Measurements from ENCODE around the gene FRRS1.

The FRRS1 gene

DNA sequence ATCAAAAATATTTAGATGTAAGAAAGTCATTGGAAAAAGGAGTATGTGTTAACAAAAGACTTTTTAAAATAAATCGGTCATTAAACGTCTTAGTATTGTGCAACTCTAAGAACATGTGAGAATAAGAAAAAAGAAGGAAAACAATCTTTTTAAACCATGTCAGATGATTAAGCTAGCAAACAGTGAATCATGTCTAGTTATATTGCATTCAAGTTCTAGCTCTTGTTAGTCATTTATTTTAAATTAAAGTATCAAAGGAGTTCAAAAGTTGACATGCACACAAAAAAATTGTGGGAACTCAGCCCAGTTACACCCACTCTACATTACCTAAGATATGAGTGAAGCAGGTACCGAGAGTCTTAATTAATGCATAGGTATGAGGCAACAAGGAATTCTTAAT is 9.8 kb downstream of the FRRS1 start:
- Mint-ChIP-seq H3K9me3 (peaks cover 12% of the 10 kb centered on the region), H3K36me3 (ENCODE audit: low read depth) (peaks cover 4% of the 10 kb centered on the region), H3K27ac (no peak overlapping the region), H3K27me3 (no peaks in the 10 kb centered on the region), H3K4me1 (ENCODE audit: low read depth) (peaks cover 29% of the 10 kb centered on the region), H3K4me3 (no peak overlapping the region)

DNA sequence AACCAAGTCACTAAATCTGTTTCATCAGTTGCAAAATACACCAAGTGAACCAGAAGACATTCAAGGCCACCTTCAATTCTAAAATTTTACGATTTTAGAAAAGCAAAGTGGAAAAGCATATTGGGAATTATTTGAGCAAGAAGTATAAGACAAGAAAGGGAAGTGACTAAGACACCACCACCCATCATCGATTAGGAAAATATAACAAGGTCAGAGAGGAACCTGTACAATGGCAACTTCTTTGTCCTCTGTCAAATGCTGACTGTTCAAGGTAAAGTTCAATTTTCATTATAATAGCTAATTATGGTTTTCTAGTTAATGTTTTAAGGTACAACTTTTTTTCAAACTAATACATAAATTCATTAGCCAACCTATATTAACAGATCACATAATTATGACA is 10.8 kb downstream of the FRRS1 start:
- H3K9me3 Mint-ChIP-seq: peaks cover 12% of the 10 kb centered on the region
- no peak overlapping the region for H3K4me3 Mint-ChIP-seq
- no peaks in the 10 kb centered on the region for H3K27me3 Mint-ChIP-seq
- no peak overlapping the region for H3K27ac Mint-ChIP-seq
- peaks cover 37% of the 10 kb centered on the region for H3K4me1 Mint-ChIP-seq (ENCODE audit: low read depth)
- H3K36me3 Mint-ChIP-seq (ENCODE audit: low read depth): peaks cover 4% of the 10 kb centered on the region

DNA sequence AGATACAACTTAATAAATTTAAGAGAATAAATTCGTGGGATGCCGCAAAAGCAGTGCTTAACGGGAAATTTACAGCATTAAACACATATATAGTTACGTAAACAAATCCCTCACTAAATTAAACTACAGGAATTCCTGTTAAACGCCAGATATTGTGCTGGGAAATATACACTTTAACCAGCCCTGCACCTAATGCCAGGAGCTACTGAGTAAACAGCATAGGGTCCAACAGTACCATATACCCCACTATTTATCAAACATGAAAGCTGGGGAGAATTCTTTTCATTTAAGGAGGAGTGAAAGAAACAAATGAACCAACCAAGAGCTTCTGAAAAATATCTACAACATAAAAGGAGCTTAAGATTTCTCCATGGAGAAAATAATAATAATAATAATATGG is 11.7 kb downstream of the FRRS1 start:
- H3K4me3 Mint-ChIP-seq: no peak overlapping the region
- peaks cover 45% of the 10 kb centered on the region for H3K4me1 Mint-ChIP-seq (ENCODE audit: low read depth)
- H3K9me3 Mint-ChIP-seq: peaks cover 12% of the 10 kb centered on the region
- H3K27me3 Mint-ChIP-seq: no peaks in the 10 kb centered on the region
- no peak overlapping the region for H3K27ac Mint-ChIP-seq
- peaks cover 4% of the 10 kb centered on the region for H3K36me3 Mint-ChIP-seq (ENCODE audit: low read depth)

DNA sequence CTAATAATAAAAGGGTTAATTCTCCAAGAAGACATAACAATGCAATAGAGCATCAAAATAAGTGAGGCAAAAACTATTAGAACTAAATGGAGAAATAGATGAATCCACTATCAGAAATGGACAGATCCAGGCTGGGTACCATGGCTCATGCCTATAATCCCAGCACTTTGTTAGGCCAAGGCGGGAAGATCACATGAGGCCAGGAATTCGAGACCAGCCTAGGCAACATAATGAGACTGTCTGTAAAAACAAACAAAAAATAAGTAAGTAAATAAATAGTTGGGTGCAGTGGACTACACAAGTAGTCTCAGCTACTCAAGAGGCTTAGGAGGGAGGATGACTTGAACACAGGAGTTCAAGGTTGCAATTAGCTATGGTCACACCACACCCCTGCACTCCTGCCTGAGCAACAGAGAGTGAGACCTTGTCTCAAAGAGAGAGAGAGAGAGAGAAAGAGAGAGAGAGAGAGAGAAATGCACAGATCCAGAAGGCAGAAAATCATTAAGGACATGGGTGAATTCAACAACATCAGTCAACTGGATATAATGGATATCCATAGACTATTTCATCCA is 12.3 kb downstream of the FRRS1 start:
- Mint-ChIP-seq H3K36me3 (ENCODE audit: low read depth) (peaks cover 4% of the 10 kb centered on the region), H3K9me3 (peaks cover 7% of the 10 kb centered on the region), H3K27me3 (no peaks in the 10 kb centered on the region), H3K4me3 (no peak overlapping the region), H3K27ac (no peak overlapping the region), H3K4me1 (ENCODE audit: low read depth) (peaks cover 45% of the 10 kb centered on the region)

DNA sequence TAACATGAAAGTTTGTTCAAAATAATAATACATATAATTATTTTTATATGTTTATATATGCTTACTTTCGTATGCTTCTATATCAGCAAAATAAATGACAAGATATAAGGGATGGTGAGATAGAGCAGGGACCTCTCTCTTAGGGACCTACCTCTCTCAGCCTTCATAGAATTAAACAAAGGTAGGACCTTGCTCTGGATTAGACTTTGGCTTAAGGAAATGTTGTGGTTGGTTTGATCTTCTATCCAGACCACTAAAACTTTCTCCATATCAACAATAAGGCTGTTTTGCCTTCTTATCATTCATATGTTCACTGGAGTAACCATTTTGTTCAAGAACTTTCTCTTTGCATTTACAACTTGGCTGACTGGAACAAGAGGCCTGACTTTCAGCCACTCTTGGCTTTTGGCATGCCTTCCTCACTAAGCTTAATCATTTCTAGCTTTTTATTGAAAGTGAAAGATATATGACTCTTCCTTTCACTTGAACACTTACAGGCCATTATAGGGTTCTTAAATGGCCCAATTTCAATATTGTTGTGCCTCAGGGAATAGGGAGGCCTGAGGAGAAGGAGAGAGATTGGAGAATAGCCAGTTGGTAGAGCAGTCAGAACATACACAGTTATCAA is 14.4 kb downstream of the FRRS1 start:
- Mint-ChIP-seq H3K4me1 (ENCODE audit: low read depth) (peaks cover 30% of the 10 kb centered on the region), H3K36me3 (ENCODE audit: low read depth) (peaks cover 4% of the 10 kb centered on the region), H3K27ac (peak overlapping the region; percentile 71), H3K27me3 (no peaks in the 10 kb centered on the region), H3K4me3 (peak overlapping the region; percentile 39), H3K9me3 (peaks cover 4% of the 10 kb centered on the region)

DNA sequence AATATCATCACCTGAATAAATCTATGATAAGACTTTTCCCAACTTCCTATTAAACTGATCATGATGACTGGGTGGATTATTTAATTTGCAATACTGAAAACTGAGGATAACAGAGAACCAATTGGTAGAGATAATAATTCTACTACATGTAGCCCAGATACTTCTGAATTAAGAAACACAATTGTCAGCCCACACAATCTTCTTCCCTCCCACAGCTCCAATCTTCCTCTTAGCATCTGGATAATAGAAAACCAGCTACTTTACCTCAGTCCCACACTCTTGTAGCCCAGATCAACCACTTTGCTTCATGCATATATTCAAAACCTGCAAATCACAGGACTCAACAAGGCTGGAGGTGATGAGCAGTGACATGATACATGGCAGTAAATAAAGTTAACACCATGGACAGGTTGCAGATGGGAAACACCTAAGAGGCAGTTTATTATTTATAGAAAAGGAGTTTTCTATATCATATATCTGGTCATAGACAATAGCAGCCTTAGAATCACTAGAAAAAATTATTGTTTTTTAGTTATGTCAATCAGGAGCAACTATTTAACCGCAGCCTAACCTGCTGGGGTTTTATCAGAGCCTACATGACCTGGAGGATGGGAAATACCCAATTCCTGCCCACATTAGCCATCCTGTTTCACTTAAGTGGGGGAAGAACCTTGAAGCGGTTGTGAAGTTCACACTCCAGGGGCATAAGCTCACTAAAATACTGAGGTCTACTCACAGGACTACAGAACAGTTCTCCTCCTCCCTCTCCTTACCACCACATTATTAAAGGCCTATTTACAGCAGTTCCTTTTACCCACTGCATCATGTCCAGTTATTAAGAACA is 16.7 kb downstream of the FRRS1 start:
- Mint-ChIP-seq H3K4me3 (no peak overlapping the region), H3K36me3 (ENCODE audit: low read depth) (peaks cover 4% of the 10 kb centered on the region), H3K9me3 (peaks cover 4% of the 10 kb centered on the region), H3K4me1 (ENCODE audit: low read depth) (peaks cover 30% of the 10 kb centered on the region), H3K27ac (no peak overlapping the region), H3K27me3 (no peaks in the 10 kb centered on the region)

DNA sequence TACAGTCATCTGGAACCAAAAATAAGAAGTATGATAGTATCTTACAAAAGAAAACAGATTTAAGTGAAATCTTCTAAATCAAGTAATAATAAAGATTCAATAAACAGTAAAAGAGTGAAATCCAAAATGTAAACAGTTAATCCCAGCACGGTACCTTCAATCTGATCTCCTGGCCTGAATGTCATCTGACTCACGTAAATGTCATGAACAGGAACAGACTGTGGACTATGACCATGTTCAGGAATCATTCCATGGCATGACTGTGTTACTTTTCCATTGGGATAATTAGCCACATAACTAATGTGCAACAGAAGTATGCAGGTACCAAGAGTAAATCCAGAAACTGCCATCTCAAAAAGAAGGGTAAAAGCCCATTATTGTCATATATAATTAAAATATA is 18.0 kb downstream of the FRRS1 start:
- no peak overlapping the region for H3K27ac Mint-ChIP-seq
- H3K27me3 Mint-ChIP-seq: no peaks in the 10 kb centered on the region
- H3K4me3 Mint-ChIP-seq: no peak overlapping the region
- peaks cover 4% of the 10 kb centered on the region for H3K36me3 Mint-ChIP-seq (ENCODE audit: low read depth)
- peaks cover 30% of the 10 kb centered on the region for H3K4me1 Mint-ChIP-seq (ENCODE audit: low read depth)
- peaks cover 4% of the 10 kb centered on the region for H3K9me3 Mint-ChIP-seq

DNA sequence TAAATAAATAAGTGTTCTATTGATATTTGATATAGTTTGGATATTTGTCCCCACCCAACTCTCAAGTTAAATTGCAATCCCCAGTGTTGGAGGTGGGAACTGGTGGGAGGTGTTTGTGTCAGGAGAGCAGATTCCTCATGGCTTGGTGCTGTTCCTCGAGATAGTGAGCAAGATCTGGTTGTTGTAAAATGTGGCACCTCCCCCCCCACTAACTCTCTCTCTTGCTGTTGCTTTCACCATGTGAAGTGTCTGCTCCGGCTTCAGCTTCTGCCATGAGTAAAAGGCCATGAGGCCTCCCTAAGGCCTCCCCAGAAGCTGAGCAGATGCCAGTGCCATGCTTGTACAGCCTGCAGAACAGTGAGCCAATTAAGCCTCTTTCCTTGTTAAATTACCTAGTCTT is 20.8 kb downstream of the FRRS1 start:
- no peaks in the 10 kb centered on the region for H3K36me3 Mint-ChIP-seq (ENCODE audit: low read depth)
- no peak overlapping the region for H3K27ac Mint-ChIP-seq
- no peaks in the 10 kb centered on the region for H3K9me3 Mint-ChIP-seq
- H3K27me3 Mint-ChIP-seq: no peaks in the 10 kb centered on the region
- H3K4me1 Mint-ChIP-seq (ENCODE audit: low read depth): peaks cover 12% of the 10 kb centered on the region
- H3K4me3 Mint-ChIP-seq: no peak overlapping the region

DNA sequence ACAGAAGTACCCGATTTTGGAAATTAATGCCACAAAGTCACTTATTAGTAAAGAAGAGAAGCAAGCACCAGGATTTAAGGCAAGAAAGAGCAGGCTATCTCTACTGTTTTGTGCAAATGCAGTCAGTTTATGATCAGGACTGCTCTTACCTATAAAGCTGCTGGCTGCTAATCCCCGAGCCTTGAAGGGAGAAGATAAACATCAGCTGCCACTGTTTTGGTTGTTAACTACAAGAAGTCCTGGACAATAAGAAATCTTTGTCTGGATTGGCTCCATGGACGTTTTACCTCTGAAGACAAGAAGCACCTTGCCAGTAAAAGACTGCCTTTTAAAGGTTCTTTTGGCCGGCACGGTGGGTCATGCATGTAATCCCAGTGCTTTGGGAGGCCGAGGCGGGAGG is 21.4 kb downstream of the FRRS1 start:
- H3K27me3 Mint-ChIP-seq: no peaks in the 10 kb centered on the region
- no peak overlapping the region for H3K4me3 Mint-ChIP-seq
- peaks cover 6% of the 10 kb centered on the region for H3K4me1 Mint-ChIP-seq (ENCODE audit: low read depth)
- H3K27ac Mint-ChIP-seq: no peak overlapping the region
- no peaks in the 10 kb centered on the region for H3K9me3 Mint-ChIP-seq
- H3K36me3 Mint-ChIP-seq (ENCODE audit: low read depth): no peaks in the 10 kb centered on the region

DNA sequence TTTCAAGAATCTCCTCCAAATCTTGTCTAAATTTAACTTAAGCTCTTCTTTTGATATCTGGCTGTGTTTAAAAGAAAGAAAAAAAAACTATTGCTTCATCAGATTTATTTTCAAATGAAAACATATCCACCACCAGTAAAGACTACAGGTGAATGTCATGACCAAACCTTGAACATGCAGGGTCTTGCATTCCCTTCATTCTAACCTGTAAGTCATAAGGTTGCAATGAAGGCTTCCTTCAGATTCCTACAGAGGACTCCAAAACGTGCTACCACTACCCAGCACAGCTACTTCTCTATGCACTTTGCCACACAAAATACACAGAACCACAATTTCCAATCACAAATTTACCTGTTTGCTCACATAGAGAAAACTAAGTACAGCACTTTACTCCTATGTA is 26.3 kb downstream of the FRRS1 start:
- Mint-ChIP-seq H3K4me1 (ENCODE audit: low read depth) (no peaks in the 10 kb centered on the region), H3K4me3 (no peak overlapping the region), H3K27me3 (no peaks in the 10 kb centered on the region), H3K27ac (no peak overlapping the region), H3K9me3 (no peaks in the 10 kb centered on the region), H3K36me3 (ENCODE audit: low read depth) (no peaks in the 10 kb centered on the region)

DNA sequence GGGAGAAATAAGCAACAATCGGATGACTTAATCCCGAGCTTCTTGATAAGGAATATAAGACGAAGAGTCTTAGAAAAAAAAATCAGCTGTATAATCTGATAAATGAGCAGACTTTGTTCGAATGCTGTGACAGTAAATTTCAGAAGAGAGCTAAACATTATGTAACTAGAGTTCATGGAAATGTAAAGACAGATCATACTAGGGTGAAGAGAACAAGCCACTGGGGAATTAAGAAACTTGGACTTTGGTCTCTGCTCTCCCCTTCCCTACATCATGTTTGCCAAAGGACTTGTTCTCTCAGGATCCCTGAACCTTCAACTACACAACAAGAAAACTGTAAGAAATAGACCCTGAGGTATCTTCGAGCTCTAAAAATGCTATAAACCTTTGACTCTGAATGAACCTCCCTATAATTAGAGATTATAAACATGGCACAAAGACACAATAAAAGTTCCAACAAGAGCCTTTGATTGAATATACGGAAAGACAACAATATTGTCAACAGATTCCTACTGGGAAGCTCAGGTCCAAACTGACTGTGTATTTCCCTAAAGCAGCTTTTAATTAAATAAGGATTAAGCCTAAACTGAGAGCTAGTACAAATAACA is 27.5 kb downstream of the FRRS1 start:
- Mint-ChIP-seq H3K9me3 (no peaks in the 10 kb centered on the region), H3K36me3 (ENCODE audit: low read depth) (no peaks in the 10 kb centered on the region), H3K27ac (no peak overlapping the region), H3K27me3 (no peaks in the 10 kb centered on the region), H3K4me1 (ENCODE audit: low read depth) (no peaks in the 10 kb centered on the region), H3K4me3 (no peak overlapping the region)

DNA sequence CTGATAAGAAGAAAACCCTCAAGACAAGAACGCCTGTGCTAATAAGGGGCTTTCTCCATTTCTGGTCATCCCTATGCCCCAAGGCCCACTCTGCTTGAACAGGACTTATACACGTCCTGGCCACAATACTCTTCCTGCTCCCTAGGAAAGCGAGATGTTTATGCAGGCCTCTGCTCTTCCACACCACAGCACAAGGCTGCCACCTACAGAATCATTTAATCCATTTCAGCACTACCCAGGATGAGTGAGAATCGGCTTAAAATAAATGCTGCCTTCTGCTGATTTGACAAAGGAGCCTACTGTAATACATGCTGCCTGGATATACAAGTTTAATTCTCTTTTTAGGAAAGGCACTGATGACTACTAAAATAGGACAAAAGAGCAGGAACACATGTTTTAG is 29.4 kb downstream of the FRRS1 start:
- no peak overlapping the region for H3K27ac Mint-ChIP-seq
- H3K4me3 Mint-ChIP-seq: no peak overlapping the region
- H3K9me3 Mint-ChIP-seq: no peaks in the 10 kb centered on the region
- H3K36me3 Mint-ChIP-seq (ENCODE audit: low read depth): no peaks in the 10 kb centered on the region
- H3K4me1 Mint-ChIP-seq (ENCODE audit: low read depth): no peaks in the 10 kb centered on the region
- H3K27me3 Mint-ChIP-seq: no peaks in the 10 kb centered on the region

DNA sequence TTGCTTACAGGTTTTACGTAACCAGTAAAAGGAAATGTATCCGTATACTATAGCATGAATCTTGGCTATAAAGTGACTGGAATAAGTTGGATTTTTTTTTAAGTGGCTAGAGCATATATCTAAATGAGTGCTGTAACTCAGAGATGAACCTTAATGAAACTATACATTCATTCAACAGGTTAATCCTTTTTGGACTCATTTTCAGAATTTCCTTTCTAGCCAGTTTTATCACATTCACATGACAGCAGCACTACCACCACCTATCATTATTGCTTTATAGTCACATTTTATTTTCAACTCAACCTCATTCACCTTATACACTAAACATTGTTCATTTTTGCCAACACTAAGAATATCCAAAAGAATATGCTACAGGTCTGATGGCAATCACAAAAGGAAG is 30.6 kb downstream of the FRRS1 start:
- no peaks in the 10 kb centered on the region for H3K36me3 Mint-ChIP-seq (ENCODE audit: low read depth)
- no peaks in the 10 kb centered on the region for H3K27me3 Mint-ChIP-seq
- no peak overlapping the region for H3K4me3 Mint-ChIP-seq
- H3K9me3 Mint-ChIP-seq: no peaks in the 10 kb centered on the region
- no peaks in the 10 kb centered on the region for H3K4me1 Mint-ChIP-seq (ENCODE audit: low read depth)
- H3K27ac Mint-ChIP-seq: no peak overlapping the region

DNA sequence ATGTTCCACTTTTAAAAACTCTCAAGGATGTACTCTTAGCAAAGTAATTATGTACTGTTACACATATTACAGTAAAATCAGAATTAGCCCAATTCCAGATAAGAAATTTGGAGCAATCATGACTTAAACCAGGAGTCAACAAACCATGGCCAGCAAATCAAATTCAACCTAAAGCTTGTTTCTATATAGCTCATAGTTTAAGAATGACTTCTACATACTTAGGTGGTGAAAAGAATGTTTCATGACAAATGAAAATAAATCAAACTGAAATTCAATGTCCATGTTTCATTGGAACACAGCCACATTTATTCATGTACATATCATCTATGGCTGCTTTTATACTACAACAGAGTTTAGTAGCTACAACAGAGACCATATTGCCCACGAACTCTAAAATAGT is 35.1 kb downstream of the FRRS1 start:
- no peaks in the 10 kb centered on the region for H3K9me3 Mint-ChIP-seq
- H3K36me3 Mint-ChIP-seq (ENCODE audit: low read depth): no peaks in the 10 kb centered on the region
- H3K4me3 Mint-ChIP-seq: no peak overlapping the region

DNA sequence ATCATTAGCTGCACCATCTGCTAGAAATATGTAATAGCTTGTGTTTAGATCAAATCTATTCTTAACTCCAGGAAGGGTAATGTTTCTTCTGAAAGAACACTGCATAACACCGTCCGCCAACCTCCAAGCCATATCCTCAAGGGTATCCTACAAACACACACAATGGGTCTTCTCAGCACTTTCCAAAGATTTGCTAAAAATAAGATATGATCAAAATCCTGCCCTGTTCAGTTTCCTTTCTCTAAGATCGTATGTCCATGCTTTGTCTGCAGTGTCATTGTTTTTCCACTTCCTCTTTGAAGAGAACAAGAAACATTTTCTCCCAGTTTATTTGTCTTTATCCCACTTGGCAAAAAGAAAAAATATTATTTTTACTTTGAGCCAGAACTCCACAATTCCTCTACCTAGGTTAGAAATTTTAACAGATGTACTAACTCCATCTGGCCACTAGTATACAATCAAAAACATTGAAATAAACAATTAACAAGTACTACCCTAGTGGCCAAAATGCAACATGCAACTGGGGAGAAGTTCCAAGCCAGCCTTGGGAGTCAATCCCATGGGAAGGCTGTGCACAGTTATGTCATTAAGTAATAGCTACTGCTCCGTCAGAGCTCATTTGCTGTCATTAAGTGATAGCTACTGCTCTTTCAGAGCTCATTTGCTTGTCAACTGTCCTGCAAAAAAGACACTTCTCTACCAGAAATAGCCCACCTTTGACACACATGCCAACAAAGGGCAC is 37.8 kb downstream of the FRRS1 start:
- Mint-ChIP-seq H3K4me3 (no peak overlapping the region), H3K4me1 (ENCODE audit: low read depth) (no peaks in the 10 kb centered on the region), H3K9me3 (no peaks in the 10 kb centered on the region), H3K36me3 (ENCODE audit: low read depth) (no peaks in the 10 kb centered on the region), H3K27ac (no peak overlapping the region), H3K27me3 (no peaks in the 10 kb centered on the region)

More for the DNA sequence above, 35.1 kb downstream of the FRRS1 start:
- Mint-ChIP-seq H3K27ac (no peak overlapping the region), H3K4me1 (ENCODE audit: low read depth) (no peaks in the 10 kb centered on the region), H3K27me3 (no peaks in the 10 kb centered on the region)

Data from stimulated activated naive CD8-positive, alpha-beta T cell treated with anti-CD3 and anti-CD28 coated beads, Interleukin-15, Interleukin-2, amounts not matched to agents 100 ng/mL and 50 ng/mL, for 24 hours (primary cell).